Measurements from ENCODE around the gene TEX19. TPM values are rescaled to one million over a fixed set of nuclear protein-coding genes. Genes with fewer than 3 reads are reported as not detected.

TEX19 gene
- total RNA-seq, 1 donor from 2014 or later, result not detected

- no peak overlapping the region for H3K4me3 ChIP-seq (ENCODE audit: low read depth, low read length)
- TF ChIP-seq CTCF (IDR thresholded peaks at IDR 0.05; ENCODE audit: insufficient read depth, low read length, severe bottlenecking), result no peak
- DNase-seq (ENCODE audit: low read depth) (no peak), FAIRE-seq (no peak)
- H3K36me3 ChIP-seq (ENCODE audit: control insufficient read depth, insufficient read depth, low read length), result no peaks in the 10 kb centered on the region
- peaks cover 7% of the 10 kb centered on the region for H3K27me3 ChIP-seq (ENCODE audit: control insufficient read depth, insufficient read depth, low read length)
These were observed 24.4 kb downstream of the TEX19 start for GRCh38 chr17:82383411-82383810.

- no peak for DNase-seq (ENCODE audit: low read depth)
- Histone ChIP-seq H3K36me3 (ENCODE audit: control insufficient read depth, insufficient read depth, low read length) (no peaks in the 10 kb centered on the region), H3K4me3 (ENCODE audit: low read depth, low read length) (no peak overlapping the region), H3K27me3 (ENCODE audit: control insufficient read depth, insufficient read depth, low read length) (peaks cover 7% of the 10 kb centered on the region)
- TF ChIP-seq CTCF (IDR thresholded peaks at IDR 0.05; ENCODE audit: insufficient read depth, low read length, severe bottlenecking), result no peak
- no peak for FAIRE-seq
These were observed 25.1 kb downstream of the TEX19 start for GRCh38 chr17:82384051-82384729.

GRCh38 chr17:82384730-82385481 is 25.9 kb downstream of the TEX19 start:
- Histone ChIP-seq H3K36me3 (ENCODE audit: control insufficient read depth, insufficient read depth, low read length) (no peaks in the 10 kb centered on the region), H3K4me3 (ENCODE audit: low read depth, low read length) (no peak overlapping the region), H3K27me3 (ENCODE audit: control insufficient read depth, insufficient read depth, low read length) (peaks cover 6% of the 10 kb centered on the region)
- TF ChIP-seq CTCF (IDR thresholded peaks at IDR 0.05; ENCODE audit: insufficient read depth, low read length, severe bottlenecking), result peak; percentile 79
- FAIRE-seq, result peak; percentile 40
- peak; percentile 77 for DNase-seq (ENCODE audit: low read depth)

- DNase-seq (ENCODE audit: low read depth) (no peak), FAIRE-seq (no peak)
- Histone ChIP-seq H3K4me3 (ENCODE audit: low read depth, low read length) (no peak overlapping the region), H3K36me3 (ENCODE audit: control insufficient read depth, insufficient read depth, low read length) (no peaks in the 10 kb centered on the region), H3K27me3 (ENCODE audit: control insufficient read depth, insufficient read depth, low read length) (peaks cover 2% of the 10 kb centered on the region)
- no peak for TF ChIP-seq CTCF (IDR thresholded peaks at IDR 0.05; ENCODE audit: insufficient read depth, low read length, severe bottlenecking)
These were observed 26.7 kb downstream of the TEX19 start for GRCh38 chr17:82385559-82386254.

- peaks cover 2% of the 10 kb centered on the region for H3K27me3 ChIP-seq (ENCODE audit: control insufficient read depth, insufficient read depth, low read length)
- DNase-seq (ENCODE audit: low read depth) (no peak), FAIRE-seq (no peak)
- no peak for TF ChIP-seq CTCF (IDR thresholded peaks at IDR 0.05; ENCODE audit: insufficient read depth, low read length, severe bottlenecking)
- H3K36me3 ChIP-seq (ENCODE audit: control insufficient read depth, insufficient read depth, low read length), result no peaks in the 10 kb centered on the region
- H3K4me3 ChIP-seq (ENCODE audit: low read depth, low read length), result no peak overlapping the region
These were observed 27.3 kb downstream of the TEX19 start for GRCh38 chr17:82386255-82386831.

Measured in bronchial epithelial cell (primary cell).